SH-SY5Y (cell line): Measurements from ENCODE around the gene SMARCA2.

Experiments used
- GATA2 ChIP-seq: IDR thresholded peaks from 2 replicates; pipeline ENCODE4 v1.6.1; 2011; ENCODE audit warnings: mild to moderate bottlenecking, low read depth, low read length
- GATA3 ChIP-seq: IDR thresholded peaks from 2 replicates; pipeline ENCODE4 v1.6.1; 2011; ENCODE audit warnings: low read depth, mild to moderate bottlenecking, low read length, moderate library complexity

DNA sequence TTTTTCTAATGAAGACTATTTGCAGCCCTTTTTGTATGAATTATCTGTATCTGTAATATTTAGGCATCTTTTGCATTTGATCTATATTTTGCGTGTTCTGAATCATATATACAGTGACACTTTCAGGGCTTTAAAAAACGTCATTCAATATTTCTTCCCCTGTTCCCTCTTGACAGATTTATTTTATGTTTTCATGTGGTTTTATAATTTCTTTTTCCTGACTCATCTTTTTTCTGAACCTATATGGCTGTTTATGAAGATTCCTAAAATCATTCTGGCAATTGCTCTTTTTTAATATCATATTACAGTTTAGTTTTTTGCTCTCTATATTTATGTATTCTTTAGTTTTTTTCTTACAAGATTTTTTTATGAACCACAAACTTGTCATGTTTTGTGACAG, 67.6 kb downstream of the SMARCA2 start:
- no peak for TF ChIP-seq GATA2
- TF ChIP-seq GATA3, result no peak
